Measurements from ENCODE around the gene MACF1. TPM values are rescaled to one million over a fixed set of nuclear protein-coding genes. Genes with fewer than 3 reads are reported as not detected.

Gene MACF1
- total and polyA plus RNA-seq, 8 donors = 358 to 484 (median 440) TPM

DNA sequence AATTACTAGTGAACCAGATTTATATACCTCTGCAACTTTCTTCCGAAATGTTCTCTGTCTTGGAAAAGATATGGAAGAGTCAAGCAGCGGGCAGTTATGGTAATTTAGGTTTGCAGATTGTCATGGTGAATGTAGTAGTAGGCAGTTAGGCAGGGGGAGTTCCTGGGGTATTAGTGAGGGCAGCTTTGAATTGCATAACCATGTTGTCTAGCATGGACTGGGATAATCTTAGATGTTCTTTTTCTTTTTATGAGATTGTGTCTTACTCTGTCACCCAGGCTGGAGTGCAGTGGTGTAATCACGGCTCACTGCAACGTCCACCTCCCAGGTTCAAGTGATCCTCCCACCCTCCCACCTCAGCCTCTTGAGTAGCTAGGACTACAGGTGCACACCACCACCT lies 25.0 kb downstream of the MACF1 start:
- intact Hi-C loops (cut with DNase I) = no loop called here
- ATAC-seq (no peak), DNase-seq (no peak)
- peaks cover 0 to 21% of the 10 kb centered on the region in 2 donors for H3K36me3 ChIP-seq
- H3K9me3 ChIP-seq = no peaks in the 10 kb centered on the region
- H3K27me3 ChIP-seq = no peaks in the 10 kb centered on the region
- no peak overlapping the region for H3K4me3 ChIP-seq
- H3K27ac ChIP-seq = peak overlapping the region in 1 of 2 donors; percentile 62
- H3K4me1 ChIP-seq = peaks cover 8 to 32% of the 10 kb centered on the region in 2 donors
- TF ChIP-seq, protein P1, sequence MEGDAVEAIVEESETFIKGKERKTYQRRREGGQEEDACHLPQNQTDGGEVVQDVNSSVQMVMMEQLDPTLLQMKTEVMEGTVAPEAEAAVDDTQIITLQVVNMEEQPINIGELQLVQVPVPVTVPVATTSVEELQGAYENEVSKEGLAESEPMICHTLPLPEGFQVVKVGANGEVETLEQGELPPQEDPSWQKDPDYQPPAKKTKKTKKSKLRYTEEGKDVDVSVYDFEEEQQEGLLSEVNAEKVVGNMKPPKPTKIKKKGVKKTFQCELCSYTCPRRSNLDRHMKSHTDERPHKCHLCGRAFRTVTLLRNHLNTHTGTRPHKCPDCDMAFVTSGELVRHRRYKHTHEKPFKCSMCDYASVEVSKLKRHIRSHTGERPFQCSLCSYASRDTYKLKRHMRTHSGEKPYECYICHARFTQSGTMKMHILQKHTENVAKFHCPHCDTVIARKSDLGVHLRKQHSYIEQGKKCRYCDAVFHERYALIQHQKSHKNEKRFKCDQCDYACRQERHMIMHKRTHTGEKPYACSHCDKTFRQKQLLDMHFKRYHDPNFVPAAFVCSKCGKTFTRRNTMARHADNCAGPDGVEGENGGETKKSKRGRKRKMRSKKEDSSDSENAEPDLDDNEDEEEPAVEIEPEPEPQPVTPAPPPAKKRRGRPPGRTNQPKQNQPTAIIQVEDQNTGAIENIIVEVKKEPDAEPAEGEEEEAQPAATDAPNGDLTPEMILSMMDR (IDR thresholded peaks at IDR 0.05) = no peak

DNA sequence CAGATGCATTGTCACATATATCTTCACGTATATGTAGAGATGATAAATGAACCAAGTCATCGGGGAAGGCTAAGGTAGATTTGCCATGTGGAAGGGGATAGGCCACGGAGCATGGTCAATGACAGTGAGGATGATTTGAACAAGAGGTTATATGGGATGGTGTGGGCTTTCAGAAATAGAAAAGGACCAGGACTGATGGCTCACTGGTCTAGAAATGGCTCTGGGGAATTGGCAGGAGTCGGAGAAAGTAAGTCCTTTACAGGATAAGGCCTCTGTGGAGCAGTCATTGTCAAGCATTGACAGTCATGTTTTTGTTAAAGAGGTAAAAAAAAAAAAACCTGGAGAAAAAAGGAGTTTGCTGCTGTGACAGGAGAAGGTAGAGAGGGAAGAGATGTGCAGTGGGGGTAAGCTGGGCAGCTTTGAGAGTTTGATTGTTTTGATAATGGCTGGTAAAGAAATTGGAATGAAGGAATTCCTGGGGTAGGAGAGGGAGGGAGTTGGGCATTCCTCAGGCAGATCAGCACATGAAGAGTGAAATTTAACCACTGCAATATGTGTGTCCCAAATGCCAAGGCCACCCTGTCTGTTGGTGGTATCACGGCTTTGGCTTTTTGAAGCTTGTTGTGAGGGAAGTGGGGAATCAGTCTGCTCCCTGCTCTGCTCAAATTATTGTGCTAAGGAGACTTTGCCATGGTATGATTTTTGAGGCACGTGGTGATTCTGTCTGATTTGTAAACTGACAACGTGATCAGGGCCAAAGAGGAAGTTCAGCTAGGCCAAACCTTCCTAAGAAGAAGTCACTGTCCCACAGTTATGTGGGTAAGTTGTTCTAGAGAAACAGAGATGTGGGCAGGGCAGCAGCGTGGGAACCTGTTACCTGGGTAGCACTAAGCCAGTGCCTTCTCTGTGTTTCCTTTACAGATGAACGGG lies 26.0 kb downstream of the MACF1 start:
- Histone ChIP-seq H3K9me3 (no peaks in the 10 kb centered on the region), H3K27ac (peak overlapping the region; percentile 41 to 62), H3K4me3 (no peak overlapping the region), H3K27me3 (no peaks in the 10 kb centered on the region), H3K36me3 (peaks cover 0 to 25% of the 10 kb centered on the region in 2 donors), H3K4me1 (peaks cover 8 to 27% of the 10 kb centered on the region in 2 donors)
- ATAC-seq (peak; percentile 72), DNase-seq (no peak)
- intact Hi-C loops (cut with DNase I) = no loop called here
- TF ChIP-seq, protein P1 (IDR thresholded peaks at IDR 0.05) = no peak

DNA sequence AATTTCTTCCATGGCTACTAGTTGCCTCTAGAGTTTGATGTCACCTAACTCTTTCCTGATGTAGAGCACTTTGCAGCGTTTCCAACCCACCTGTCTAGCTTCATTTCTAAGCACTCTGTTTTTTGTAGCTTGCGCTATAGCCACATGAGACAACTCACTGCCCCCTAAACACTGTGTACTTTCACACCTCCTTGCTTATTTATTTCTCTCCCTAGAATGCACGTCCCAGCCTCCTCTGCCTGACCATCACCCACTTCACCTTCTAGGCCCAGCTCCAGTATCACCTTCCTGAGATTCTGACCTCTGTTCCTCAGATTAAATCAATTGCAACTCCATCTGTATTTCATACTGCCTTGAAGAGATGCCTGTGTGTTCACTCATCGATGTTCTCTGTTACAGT lies 32.5 kb downstream of the MACF1 start:
- Histone ChIP-seq H3K36me3 (peaks cover 0 to 29% of the 10 kb centered on the region in 2 donors), H3K4me3 (no peak overlapping the region), H3K27me3 (no peaks in the 10 kb centered on the region), H3K4me1 (peaks cover 4 to 28% of the 10 kb centered on the region in 2 donors), H3K27ac (peak overlapping the region in 1 of 2 donors; percentile 30), H3K9me3 (no peaks in the 10 kb centered on the region)
- ATAC-seq (no peak), DNase-seq (no peak)
- intact Hi-C loops (cut with DNase I) = no loop called here
- TF ChIP-seq, protein P1 (IDR thresholded peaks at IDR 0.05) = no peak

DNA sequence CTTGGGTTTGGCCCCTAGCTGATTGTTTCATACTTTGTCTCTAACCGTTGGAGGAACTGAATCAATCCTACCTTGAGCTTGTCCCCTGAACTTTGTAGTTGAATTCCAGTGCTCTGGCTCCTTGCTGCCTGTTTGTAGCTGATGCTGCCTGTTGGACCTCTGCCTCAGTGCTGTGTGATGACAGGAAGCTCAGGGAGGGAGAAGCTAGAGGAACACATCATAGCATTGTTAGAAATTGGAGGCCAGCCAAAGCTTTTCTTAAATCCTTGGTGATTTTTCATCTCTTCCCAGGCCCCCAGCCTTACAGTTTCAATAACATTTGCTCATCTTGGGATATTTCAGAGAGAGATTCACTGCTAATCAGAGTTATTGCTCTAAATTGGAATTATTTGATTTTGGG lies 34.0 kb downstream of the MACF1 start:
- TF ChIP-seq, protein P1 (IDR thresholded peaks at IDR 0.05) = no peak
- Histone ChIP-seq H3K36me3 (peaks cover 0 to 16% of the 10 kb centered on the region in 2 donors), H3K4me3 (no peak overlapping the region), H3K27me3 (no peaks in the 10 kb centered on the region), H3K4me1 (peaks cover 4 to 28% of the 10 kb centered on the region in 2 donors), H3K27ac (peak overlapping the region in 1 of 2 donors; percentile 41), H3K9me3 (no peaks in the 10 kb centered on the region)
- peak; percentile 26 for ATAC-seq
- DNase-seq = peak in 1 of 4 donors; percentile 60
- intact Hi-C loops (cut with DNase I) = no loop called here

DNA sequence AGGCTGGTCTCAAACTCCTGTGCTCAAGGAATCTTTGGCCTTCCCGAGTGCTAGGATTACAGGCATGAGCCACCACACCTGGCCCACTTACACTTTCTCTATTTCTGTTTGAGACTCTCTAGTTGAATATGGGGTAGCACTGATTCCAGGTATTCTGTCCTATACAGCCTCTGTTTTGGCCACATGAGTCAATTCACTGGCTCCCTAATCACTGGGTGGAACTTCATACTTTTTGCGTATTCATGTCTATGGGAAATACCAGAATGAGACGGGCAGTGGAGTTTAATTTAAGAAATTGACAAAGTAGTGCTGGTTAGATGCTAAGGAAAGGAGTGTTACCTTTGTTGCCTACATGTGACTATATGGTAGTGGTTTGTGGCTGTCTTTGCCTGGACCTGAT lies 35.5 kb downstream of the MACF1 start:
- peak overlapping the region in 1 of 2 donors; percentile 28 for H3K27ac ChIP-seq
- intact Hi-C loops (cut with DNase I) = no loop called here

More for the DNA sequence above, 35.5 kb downstream of the MACF1 start:
- no peaks in the 10 kb centered on the region for H3K27me3 ChIP-seq
- DNase-seq (no peak), ATAC-seq (no peak)
- TF ChIP-seq, protein P1 (IDR thresholded peaks at IDR 0.05) = no peak
- H3K4me1 ChIP-seq = peaks cover 4 to 28% of the 10 kb centered on the region in 2 donors
- peaks cover 0 to 15% of the 10 kb centered on the region in 2 donors for H3K36me3 ChIP-seq
- H3K9me3 ChIP-seq = no peaks in the 10 kb centered on the region
- H3K4me3 ChIP-seq = no peak overlapping the region

Data from left lung (tissue), 10 donors.